Endodermal cell (in vitro differentiated cells): ENCODE measurements around the gene SFRP5. TPM values are rescaled to one million over a fixed set of nuclear protein-coding genes. Genes with fewer than 3 reads are reported as not detected.
A peak's percentile ranks its signal among the peaks of the same experiment; 100 is the strongest.

Experiments used
- DNase-seq: peaks from one replicate; pipeline ENCODE4 v3.0.0-alpha.2; 2017
- H3K27ac ChIP-seq: 2 replicates; pipeline ENCODE4 v1.5.1; 2013; ENCODE audit warnings: mild to moderate bottlenecking, low read depth, low read length, moderate library complexity
- H3K27me3 ChIP-seq: 2 replicates; pipeline ENCODE4 v1.6.1; 2013; ENCODE audit warnings: mild to moderate bottlenecking, low read length, moderate library complexity; ENCODE audit not compliant: insufficient read depth, control insufficient read depth, poor library complexity, severe bottlenecking
- H3K36me3 ChIP-seq: 2 replicates; pipeline ENCODE4 v1.7.0; 2013; ENCODE audit warnings: mild to moderate bottlenecking, low read length, moderate library complexity; ENCODE audit not compliant: control insufficient read depth, insufficient read depth
- H3K4me1 ChIP-seq: one replicate; pipeline ENCODE4 v1.7.0; 2013; ENCODE audit warnings: low read length; ENCODE audit not compliant: control insufficient read depth, insufficient read depth
- H3K4me3 ChIP-seq: 2 replicates; pipeline ENCODE4 v1.5.1; 2013; ENCODE audit warnings: mild to moderate bottlenecking, low read length, moderate library complexity
- H3K9ac ChIP-seq: 2 replicates; pipeline ENCODE4 v1.6.1; 2013; ENCODE audit warnings: mild to moderate bottlenecking, low read length, moderate library complexity; ENCODE audit not compliant: poor library complexity, severe bottlenecking; ENCODE audit errors: extremely low read depth
- H3K9me3 ChIP-seq: 2 replicates; pipeline ENCODE4 v1.6.1; 2013; ENCODE audit warnings: mild to moderate bottlenecking, low read length, moderate library complexity; ENCODE audit not compliant: control insufficient read depth
- H3K27ac Mint-ChIP-seq: 2 replicates; pipeline ENCODE4 v1.8.0; 2020; ENCODE audit warnings: mixed read lengths
- H3K27me3 Mint-ChIP-seq: 2 replicates; pipeline ENCODE4 v1.8.0; 2021; ENCODE audit warnings: mild to moderate bottlenecking, mixed read lengths; ENCODE audit not compliant: insufficient read depth
- H3K36me3 Mint-ChIP-seq: 2 replicates; pipeline ENCODE4 v1.8.0; 2020; ENCODE audit warnings: low read depth, mixed read lengths
- H3K4me1 Mint-ChIP-seq: 2 replicates; pipeline ENCODE4 v1.8.0; 2020; ENCODE audit warnings: mixed read lengths
- H3K4me3 Mint-ChIP-seq: 2 replicates; pipeline ENCODE4 v1.8.0; 2020; ENCODE audit warnings: mild to moderate bottlenecking, moderate library complexity, mixed read lengths
- H3K9me3 Mint-ChIP-seq: 2 replicates; pipeline ENCODE4 v1.8.0; 2020; ENCODE audit warnings: mild to moderate bottlenecking, mixed read lengths
- WGBS, 2 experiments: methylation state at CpG; one replicate each; pipeline versions ENCODE4 v1.1.5 to v1.1.7; 2013; ENCODE audit warnings: missing lambda C conversion rate in 2 of 2, mixed read lengths in 1 of 2; ENCODE audit not compliant: insufficient coverage in 1 of 2, insufficient read length in 1 of 2; 5-methylcytosine and 5-hydroxymethylcytosine counted together
- total RNA-seq, 2 donors: library from RNA; stranded (reverse); fragmentation: NEBNext Ultra II Directional in 1 of 2; extraction: Animal tissue kit (Norgen Biotek cat#: 25700) in 1 of 2; gene quantifications; 2 replicates in 1 of 2; 3 replicates in 1 of 2; pipeline ENCODE4 v1.2.1, GENCODE V29; 2021
- TF ChIP-seq, protein P1 (sequence below): fragments of 200-600 bp; sonication (generic); conservative IDR thresholded peaks from 2 replicates; pipeline ENCODE4 v1.5.0; 2021; ENCODE audit warnings: antibody characterized with exemption, mild to moderate bottlenecking

SFRP5 gene
- total RNA-seq, 2 donors from 2014 or later = 1.8 to 2.3 TPM

DNA sequence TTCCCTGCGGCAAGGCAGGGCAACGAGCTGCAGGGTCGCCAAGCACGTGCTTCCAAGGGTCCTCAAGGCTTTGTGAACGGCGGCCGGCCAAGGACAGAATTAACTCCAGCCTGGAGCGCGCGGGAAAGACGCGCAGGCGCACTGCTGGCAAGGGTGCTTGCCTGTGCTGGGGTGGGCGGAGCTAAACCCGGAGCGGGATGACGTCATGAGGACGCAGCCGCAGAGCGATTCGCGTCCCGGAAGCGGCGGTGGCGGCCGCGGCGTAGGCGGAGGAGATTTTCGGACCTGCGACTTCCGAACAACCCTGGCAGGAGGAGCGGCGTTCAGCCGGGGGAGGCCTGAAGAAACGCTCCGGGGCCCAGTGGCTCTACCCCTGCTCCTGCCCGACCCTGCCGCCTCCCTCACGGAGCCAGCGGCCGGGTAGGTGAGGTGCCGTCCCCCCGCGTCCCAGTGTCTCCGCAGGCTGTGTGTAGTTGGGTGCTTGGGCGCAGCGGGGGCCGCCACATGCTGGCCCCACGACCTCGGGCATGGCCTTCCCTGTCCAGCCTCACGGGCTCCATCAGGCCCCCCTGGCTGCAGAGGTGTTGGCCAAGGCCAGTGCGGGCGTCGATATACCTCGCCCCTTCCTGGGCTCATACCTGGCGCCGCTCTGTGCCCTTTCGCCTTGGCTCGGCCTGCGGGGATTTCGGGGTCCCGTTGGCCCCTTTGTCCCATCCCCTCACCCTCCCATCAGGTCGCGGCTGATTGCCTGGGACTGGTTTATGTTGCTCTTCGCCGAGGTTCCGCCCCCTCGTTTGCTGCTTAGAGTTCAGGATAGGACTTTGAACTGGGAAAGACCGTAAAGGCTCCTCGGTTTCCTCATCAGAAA is 34.7 kb downstream of the SFRP5 start, which contains the start of gene ZFYVE27:
ZFYVE27 (plus strand) TSS at position 227 of the 868 bp plus-strand sequence. CDS start 1,350 bp downstream, outside the sequence.
- Mint-ChIP-seq H3K4me3 (peak within 1 kb of the TSS; percentile 73), H3K27me3 (peaks cover 36% of the 10 kb centered on the region), H3K9me3 (peaks cover 12% of the 10 kb centered on the region), H3K36me3 (peaks cover 22% of the 10 kb centered on the region), H3K27ac (peak within 1 kb of the TSS; percentile 95), H3K4me1 (peaks cover 20% of the 10 kb centered on the region)
- H3K9ac ChIP-seq = peak within 1 kb of the TSS; percentile 84
- WGBS, 2 experiments = 0 to 1% methylated on average over 25 to 72 of the region's 72 CpGs
- peak; percentile 99 for DNase-seq
- no peaks in the 10 kb centered on the region for H3K4me1 ChIP-seq
- peak within 1 kb of the TSS; percentile 47 for H3K27ac ChIP-seq
- peaks cover 19% of the 10 kb centered on the region for H3K27me3 ChIP-seq
- H3K36me3 ChIP-seq = peaks cover 24% of the 10 kb centered on the region
- H3K4me3 ChIP-seq = peak within 1 kb of the TSS; percentile 86
- peaks cover 8% of the 10 kb centered on the region for H3K9me3 ChIP-seq
- TF ChIP-seq, protein P1, sequence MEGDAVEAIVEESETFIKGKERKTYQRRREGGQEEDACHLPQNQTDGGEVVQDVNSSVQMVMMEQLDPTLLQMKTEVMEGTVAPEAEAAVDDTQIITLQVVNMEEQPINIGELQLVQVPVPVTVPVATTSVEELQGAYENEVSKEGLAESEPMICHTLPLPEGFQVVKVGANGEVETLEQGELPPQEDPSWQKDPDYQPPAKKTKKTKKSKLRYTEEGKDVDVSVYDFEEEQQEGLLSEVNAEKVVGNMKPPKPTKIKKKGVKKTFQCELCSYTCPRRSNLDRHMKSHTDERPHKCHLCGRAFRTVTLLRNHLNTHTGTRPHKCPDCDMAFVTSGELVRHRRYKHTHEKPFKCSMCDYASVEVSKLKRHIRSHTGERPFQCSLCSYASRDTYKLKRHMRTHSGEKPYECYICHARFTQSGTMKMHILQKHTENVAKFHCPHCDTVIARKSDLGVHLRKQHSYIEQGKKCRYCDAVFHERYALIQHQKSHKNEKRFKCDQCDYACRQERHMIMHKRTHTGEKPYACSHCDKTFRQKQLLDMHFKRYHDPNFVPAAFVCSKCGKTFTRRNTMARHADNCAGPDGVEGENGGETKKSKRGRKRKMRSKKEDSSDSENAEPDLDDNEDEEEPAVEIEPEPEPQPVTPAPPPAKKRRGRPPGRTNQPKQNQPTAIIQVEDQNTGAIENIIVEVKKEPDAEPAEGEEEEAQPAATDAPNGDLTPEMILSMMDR = no peak

DNA sequence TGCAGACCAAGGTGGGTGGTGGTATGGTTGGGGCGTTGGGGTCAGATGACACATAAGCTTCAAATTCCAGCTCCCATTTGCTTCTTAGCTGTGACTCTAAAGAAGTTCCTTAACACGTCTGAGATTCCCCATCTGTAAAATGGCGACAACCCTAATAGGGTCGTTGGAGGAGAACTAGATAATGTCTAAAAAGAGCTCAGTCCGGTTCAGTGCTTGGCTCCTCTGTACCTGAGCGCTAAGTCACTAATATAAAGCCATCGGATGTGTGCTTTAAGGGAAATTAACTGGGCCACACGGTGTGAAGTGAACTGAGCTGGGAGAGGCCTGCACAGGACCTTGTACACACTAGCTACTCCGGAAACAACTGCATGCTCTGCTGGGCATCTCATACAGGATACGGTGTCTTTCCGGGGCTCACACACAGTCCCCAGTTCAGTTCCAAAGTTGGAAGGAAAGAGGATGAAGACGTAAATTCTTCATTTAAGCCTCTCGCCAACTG is 35.3 kb downstream of the SFRP5 start:
- Mint-ChIP-seq H3K27me3 (peaks cover 38% of the 10 kb centered on the region), H3K36me3 (peaks cover 20% of the 10 kb centered on the region), H3K4me1 (peaks cover 20% of the 10 kb centered on the region), H3K27ac (peak overlapping the region; percentile 95), H3K4me3 (peak overlapping the region; percentile 73), H3K9me3 (peaks cover 12% of the 10 kb centered on the region)
- Histone ChIP-seq H3K9me3 (peaks cover 8% of the 10 kb centered on the region), H3K27me3 (peaks cover 19% of the 10 kb centered on the region), H3K4me3 (no peak overlapping the region), H3K27ac (no peak overlapping the region), H3K9ac (no peak overlapping the region), H3K36me3 (peaks cover 24% of the 10 kb centered on the region), H3K4me1 (no peaks in the 10 kb centered on the region)
- TF ChIP-seq, protein P1 = no peak
- DNase-seq = no peak
- 81% methylated on average over 12 to 13 of the region's 13 CpGs for WGBS, 2 experiments

DNA sequence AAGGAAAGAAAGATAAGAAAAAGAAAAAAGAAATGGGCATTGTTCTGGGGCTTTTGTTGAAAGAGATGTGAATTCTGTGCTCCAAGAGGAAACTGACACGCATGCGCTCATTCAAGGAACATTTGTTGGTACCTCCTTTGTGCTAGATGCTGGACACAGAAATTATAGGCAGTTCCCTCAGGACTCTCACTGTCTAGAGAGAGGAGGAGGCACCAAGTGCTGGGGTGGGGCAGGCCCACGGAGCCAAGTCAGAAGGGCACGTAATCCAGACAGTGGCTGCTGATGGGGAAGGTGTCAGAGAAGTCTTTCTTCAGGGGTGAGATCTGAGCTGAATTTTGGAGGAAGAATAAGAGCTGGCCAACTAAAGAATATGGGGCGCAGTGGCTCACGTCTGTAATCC is 37.8 kb downstream of the SFRP5 start:
- no peaks in the 10 kb centered on the region for H3K36me3 Mint-ChIP-seq
- H3K4me3 Mint-ChIP-seq = no peak overlapping the region
- Histone ChIP-seq H3K27me3 (peaks cover 19% of the 10 kb centered on the region), H3K4me1 (no peaks in the 10 kb centered on the region), H3K27ac (no peak overlapping the region), H3K36me3 (peaks cover 8% of the 10 kb centered on the region), H3K4me3 (no peak overlapping the region), H3K9me3 (peaks cover 8% of the 10 kb centered on the region), H3K9ac (no peak overlapping the region)
- WGBS, 2 experiments = 91 to 93% methylated on average over 6 of the region's 6 CpGs
- H3K4me1 Mint-ChIP-seq = peaks cover 9% of the 10 kb centered on the region
- DNase-seq = no peak
- peaks cover 38% of the 10 kb centered on the region for H3K27me3 Mint-ChIP-seq
- TF ChIP-seq, protein P1 = no peak
- H3K27ac Mint-ChIP-seq = no peak overlapping the region
- peaks cover 12% of the 10 kb centered on the region for H3K9me3 Mint-ChIP-seq
